ENCODE measurements around the gene GALNT6.

DNA sequence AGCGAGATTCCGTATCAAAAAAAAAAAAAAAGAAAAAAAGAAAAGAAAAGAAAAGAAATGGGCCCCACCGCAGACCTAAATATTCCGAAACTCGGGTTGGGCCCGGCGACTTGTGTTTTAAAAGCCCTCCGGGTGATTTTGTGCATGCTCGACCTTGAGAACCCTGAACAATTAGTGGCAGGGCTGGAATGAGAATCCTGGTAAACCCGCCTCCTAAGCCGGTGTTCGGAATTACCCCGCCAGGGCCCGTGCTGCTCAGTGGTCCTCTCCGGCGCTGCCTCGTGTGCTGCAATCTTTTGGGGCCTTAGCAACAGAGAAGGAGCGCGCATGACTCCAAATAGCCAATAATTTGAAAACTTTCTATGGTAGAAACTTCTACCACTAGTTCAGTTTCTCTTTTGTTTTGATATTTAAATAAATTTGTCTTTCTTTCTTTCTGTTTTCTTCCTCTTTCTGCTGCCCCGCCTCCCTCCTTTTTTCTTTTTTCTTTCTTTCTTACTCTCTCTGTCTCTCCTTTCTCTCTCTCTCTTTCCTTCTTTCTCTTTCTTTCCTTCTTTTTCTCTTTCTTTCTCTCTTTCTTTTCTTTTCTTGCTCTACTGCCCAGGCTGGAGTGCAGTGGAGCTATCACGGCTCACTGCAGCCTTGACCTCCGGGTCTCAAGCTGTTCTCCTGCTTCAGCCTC lies 1.5 kb upstream of the GALNT6 start:
- TF ChIP-seq, protein P1, sequence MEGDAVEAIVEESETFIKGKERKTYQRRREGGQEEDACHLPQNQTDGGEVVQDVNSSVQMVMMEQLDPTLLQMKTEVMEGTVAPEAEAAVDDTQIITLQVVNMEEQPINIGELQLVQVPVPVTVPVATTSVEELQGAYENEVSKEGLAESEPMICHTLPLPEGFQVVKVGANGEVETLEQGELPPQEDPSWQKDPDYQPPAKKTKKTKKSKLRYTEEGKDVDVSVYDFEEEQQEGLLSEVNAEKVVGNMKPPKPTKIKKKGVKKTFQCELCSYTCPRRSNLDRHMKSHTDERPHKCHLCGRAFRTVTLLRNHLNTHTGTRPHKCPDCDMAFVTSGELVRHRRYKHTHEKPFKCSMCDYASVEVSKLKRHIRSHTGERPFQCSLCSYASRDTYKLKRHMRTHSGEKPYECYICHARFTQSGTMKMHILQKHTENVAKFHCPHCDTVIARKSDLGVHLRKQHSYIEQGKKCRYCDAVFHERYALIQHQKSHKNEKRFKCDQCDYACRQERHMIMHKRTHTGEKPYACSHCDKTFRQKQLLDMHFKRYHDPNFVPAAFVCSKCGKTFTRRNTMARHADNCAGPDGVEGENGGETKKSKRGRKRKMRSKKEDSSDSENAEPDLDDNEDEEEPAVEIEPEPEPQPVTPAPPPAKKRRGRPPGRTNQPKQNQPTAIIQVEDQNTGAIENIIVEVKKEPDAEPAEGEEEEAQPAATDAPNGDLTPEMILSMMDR (IDR thresholded peaks at IDR 0.05; ENCODE audit: low read depth, low read length), result no peak
- no peak for TF ChIP-seq EZH2phosphoT487 (IDR thresholded peaks at IDR 0.05; ENCODE audit: low read depth)

All from OCI-LY3 (cell line).